HG02571 (cell line): ENCODE data around the gene COL5A1.

ENCODE experiments used
- ATAC-seq: cut with Tn5 transposase; IDR thresholded peaks from one replicate; pipeline ENCODE4 v1.9.1; 2021; ENCODE audit warnings: mild to moderate bottlenecking, moderate library complexity; ENCODE audit not compliant: unreplicated experiment

Gene COL5A1

DNA sequence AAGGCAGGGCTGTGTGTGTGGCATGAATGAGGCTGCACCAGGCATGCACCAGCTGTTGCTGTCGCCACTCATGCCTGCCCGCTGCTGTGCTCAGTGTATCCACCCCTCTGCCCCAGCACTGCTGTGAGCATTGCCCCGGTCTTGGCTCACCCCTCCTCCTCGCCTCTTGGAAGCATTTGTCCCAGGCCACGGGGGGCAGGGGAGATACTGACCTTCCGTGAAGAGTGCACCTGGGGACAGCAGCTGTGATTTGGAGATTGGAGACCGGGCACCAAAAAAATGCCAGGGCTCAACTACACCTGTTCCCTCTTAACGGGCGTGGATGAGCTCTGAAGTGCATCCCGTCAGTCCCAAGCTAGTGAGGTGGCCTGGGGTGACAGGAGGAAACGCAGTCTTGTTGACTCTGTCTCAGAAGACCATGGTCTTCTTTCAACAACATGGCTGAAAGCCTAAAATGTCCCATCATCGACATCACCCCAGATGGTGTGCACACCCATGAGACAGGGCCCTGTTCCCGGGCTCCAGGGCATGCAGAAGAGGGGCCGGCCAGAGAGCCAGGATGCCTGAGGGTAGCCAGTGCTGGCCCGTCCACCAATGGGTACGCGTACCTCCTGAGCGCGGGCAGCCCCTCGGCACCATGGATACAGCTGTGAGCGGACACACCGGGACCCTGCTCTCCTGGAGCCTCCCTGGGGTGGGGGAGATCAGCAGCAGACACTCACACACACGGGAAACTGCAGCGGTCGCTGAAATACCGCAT, 115.8 kb downstream of the COL5A1 start:
- ATAC-seq: no peak

DNA sequence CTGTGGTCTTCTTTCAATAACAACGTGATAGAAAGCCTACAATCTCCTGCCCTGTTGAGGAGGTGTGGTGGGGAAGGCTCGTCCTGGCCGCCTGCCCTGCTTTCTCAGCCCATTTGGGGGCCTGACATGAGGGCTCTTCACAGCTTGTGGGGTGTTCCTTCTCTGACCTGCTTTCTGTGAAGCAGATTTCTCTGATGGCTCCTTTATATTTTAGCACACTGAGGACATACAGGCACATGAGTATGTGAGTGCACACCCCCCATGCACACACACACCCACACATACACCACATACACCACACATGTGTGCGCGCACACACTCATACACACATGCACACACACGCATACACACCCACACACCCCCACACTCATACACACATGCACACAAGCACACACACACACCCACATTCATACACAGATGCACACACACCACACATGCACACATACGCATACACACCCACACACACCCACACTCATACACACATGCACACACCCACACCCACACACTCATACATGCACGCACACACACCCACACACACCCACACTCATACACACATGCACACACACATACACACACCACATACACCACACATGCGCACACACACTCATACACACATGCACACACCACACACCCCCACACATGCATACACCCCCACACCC, 117.5 kb downstream of the COL5A1 start:
- ATAC-seq: no peak

DNA sequence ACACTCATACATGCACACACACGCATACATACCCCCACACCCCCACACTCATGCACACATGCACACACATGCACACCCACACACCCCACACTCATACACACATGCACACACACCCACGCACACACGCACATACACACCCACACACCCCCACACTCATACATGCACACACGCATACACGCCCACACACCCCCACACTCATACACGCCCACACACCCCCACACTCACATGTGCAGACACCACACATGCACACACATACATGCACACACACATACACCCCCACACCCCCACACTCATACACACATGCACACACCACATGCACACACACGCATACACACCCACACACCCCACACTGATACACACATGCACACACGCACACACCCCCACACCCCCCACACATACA, 118.3 kb downstream of the COL5A1 start:
- no peak for ATAC-seq

DNA sequence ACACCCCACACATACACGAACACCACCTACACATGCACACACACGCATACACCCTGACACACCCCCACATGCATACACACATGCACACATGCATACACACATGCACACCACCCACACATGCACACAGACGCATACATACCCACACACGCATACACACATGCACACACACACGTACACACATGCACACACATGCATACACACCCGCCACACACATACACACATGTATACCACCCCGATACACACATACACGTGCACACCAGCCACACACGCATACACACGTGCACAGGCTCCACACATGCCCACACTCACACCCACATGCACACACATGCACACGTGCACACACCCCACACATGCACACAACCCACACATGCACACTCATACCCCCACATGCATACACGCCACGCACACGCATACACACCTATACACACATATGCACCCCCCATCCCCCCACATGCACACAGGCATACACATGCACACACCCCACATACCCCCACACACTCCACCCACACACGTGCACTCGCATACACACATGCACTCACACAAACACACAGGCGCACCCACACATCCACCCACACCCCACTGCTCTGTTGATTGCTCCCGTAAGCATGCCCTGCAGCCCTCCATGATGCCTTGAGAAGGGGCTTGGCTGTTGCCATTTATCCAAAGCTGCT, 119.3 kb downstream of the COL5A1 start:
- no peak for ATAC-seq

DNA sequence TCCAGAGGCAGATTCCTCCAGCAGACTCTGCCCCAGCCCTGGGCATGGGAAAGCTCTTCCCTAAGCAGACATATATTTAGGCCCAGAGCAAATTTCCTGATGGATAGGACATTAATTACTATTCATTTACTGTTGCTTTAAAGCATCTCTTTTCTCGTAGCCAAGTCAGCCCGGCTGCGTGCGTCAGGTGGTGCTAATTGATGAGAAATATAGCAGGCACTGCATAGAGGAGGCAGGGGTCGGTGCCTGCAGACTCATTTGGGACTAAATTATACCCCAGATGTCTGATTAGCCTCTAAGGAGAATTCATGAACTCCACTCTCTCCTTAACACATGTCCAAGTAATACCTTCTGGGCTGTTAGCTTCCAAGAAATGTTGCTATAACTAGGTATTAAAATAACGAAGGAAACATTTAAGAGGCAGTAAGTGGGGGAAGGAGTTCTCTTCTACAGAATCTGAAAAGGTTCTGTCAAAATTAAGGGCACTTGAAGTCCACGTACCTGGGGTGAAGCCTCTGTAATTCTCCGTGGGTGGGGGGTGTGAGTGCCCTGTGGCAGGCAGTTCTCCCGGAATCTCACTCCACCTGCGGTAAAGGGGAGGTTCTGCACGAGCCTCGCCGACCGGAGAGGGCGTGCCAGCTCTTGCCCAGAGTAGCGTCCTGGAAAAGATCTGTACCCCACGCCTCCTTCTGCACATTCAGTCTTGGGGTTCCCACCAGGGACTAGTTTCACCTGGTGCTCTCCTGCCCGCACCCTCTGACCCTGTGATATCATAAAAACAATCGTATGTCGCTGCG, 123.1 kb downstream of the COL5A1 start:
- ATAC-seq: no peak

DNA sequence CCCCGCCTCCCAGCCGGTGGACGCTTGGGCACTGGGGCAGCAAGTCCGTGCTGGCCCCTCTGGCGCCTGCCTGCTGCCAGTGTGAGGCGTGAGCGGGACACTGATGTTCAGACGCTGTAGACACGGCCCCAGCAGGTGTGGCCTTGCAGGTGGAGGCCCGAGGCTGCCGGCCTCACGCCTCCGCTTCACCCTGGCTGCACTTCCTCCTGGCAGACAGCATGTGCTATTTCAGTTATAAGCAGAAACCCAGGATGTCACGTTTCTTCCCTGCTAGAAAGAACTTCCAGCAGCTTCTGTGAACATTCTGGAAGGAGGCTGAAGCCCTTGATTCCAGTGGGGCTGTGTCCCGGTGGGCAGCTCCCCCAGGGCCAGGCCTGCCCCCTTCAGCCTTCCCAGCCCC, 124.2 kb downstream of the COL5A1 start:
- no peak for ATAC-seq

DNA sequence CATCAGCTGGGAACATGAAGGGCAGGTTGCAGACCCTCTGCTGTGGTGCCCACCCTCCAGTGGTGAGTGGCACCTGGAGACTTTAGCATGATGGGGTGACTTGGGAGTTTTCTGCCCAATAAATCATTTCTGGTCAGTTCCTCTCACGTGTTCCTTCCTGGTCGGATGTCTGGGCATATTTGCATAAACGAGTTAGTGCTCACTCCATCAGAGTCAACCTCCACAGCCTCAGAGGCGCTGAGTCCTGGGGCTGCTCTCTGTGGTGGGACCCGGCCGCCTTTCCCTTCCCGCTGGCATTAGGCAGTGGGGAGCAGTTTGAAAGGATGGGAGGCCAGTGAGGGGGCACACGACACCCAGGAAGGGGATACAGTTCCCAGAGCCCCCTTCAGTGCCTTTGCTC, 125.0 kb downstream of the COL5A1 start:
- ATAC-seq: no peak

DNA sequence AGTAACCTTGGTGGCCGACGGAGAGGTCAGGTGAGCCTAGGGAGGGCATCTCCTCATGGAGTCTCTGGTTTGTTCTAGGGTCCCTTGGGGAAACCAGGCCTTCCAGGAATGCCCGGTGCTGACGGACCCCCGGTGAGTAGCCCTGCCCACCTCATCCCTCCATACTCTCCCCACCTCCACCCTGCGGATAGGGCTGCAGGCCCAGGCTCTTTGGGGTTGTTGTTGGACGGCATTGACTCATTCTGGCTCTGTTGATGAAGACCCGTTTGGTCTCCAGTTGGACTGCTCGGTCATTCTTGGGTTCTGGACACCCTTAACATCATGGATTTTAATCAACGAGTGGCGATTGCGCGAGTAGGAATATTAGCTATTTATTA, 126.7 kb downstream of the COL5A1 start:
- ATAC-seq: no peak

DNA sequence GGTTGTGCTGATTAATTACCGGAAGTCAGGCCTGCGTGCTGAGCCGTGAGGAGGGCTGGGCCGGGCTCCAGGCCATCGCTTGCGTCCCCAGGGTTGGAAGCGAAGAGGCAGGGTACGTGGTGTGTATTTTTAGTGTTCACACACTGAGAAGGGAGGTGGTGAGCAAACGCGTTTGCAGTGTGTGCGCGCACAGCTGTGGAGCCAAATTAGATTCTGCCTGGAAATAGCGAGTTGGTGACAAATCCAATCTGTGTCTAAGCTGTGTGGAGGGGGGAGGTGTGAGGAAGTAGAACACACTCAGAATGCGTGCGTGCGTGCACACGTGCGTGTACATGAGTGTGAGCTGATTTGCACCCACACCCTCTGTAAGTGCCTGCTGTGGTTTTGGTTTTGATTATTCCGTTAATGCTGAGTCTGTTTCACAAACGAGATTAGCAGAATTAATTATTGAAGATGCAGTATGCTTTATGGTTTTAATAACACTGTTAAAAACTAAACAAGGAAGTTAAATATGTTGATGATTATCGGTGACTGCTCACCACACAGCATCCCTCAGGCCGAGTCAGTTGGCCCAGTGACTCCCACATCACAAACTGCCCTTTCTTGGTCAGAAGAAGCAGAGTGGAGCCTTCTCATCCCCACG, 127.2 kb downstream of the COL5A1 start:
- no peak for ATAC-seq

DNA sequence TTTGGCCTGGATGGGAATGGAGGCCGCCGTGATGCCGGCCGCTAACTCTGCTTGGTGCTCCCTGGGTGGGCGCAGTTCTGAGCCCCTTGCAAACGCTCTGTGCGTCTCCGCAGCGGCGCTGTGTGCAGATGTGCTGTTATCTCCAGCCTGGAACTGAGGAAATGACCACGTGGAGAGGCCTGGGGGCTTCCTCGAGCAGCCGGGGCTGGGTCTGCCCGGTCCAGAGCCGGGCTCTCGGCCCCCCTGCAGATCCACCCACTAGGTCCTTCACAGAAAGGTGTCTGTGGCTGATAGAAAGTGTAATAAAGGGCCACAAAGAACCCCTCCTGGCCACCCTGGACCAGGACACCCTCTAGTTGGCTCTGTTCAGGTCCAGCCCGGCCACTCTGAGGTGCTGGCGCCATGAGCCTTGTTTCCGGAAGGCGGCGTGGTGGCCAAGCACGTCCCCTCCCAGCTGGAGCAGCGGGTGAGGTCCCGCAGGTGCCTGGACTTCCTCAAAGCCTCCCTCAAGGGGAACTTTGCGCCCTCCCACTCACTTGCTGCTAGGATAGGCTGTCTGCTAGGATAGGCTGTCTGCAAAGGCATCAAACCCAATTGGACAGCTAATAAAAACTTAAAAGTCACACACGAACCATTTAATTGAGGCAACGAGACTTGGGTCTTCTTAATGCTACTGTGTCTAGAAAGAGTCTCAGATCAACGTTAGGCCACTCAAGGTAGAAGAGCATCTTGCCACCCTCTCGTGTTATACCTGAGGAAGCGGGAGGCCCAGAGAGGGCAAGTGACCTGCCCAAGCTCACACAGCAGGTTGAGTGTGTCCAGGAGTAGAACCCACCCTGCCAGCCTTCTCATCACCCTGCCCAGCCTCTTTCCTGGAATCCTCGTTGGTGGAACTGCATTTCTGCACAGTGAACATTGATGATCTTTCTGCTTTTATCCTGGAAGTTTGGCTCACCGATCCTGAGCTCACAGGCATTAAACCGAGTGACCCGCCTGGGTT, 129.7 kb downstream of the COL5A1 start:
- no peak for ATAC-seq

DNA sequence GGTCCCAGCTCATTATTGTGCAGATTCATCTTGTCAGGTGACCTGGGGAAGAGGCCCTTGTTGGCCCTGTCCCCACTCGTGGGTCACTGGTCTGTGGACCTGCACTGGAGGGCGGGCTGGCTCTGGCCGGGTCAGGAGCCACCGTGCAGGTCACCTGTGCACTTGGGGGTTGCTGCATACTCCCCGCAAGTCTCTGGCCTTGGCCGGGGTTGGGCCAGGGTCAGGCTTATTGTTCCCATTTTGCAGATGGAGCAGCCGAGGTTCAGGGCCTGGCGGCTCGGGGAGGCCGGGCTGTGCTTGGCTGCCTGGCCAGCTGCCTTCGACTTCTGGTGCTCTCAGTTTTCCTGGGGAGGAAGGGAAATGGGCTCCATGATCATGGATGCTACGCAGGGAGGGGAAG, 130.7 kb downstream of the COL5A1 start:
- ATAC-seq: no peak

DNA sequence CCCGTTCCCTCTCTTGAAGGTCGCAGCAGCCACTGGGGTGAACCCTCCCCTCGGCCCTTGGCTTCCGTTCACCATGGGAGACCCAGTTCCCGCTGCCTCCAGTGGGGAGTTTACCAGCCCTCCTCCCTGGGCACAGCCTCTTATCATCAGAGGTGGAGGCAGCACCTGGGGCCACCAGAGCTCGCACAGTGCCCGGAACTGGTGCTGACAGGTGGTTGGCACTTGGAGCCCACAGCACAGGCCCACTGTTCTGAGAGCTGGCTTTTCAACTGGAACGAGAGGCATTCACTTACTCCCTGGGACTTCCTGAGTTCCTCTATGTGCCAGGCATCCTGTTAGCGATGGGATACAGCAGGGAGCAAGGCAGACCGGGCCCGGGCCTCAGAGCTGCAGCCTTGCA, 132.2 kb downstream of the COL5A1 start:
- no peak for ATAC-seq

DNA sequence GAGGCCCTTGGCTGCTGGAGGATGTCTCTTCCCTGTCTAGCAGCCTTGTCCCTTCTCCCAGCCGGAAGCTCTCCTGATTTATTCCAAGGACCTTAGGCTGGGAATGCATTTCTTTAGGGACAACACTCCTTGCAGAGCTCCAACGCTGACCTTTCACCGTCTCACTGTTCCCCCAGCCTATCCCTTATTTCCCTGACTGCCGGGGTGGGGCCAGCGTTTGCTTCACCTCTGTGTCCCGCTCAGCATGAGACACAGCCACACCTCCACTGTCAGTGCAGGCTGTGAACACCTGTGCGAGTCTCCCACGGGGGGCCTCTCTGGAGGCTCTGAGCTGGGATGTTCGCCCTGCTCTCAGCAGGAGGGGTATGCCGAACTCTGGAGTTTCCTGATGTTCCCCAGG, 132.8 kb downstream of the COL5A1 start:
- no peak for ATAC-seq

DNA sequence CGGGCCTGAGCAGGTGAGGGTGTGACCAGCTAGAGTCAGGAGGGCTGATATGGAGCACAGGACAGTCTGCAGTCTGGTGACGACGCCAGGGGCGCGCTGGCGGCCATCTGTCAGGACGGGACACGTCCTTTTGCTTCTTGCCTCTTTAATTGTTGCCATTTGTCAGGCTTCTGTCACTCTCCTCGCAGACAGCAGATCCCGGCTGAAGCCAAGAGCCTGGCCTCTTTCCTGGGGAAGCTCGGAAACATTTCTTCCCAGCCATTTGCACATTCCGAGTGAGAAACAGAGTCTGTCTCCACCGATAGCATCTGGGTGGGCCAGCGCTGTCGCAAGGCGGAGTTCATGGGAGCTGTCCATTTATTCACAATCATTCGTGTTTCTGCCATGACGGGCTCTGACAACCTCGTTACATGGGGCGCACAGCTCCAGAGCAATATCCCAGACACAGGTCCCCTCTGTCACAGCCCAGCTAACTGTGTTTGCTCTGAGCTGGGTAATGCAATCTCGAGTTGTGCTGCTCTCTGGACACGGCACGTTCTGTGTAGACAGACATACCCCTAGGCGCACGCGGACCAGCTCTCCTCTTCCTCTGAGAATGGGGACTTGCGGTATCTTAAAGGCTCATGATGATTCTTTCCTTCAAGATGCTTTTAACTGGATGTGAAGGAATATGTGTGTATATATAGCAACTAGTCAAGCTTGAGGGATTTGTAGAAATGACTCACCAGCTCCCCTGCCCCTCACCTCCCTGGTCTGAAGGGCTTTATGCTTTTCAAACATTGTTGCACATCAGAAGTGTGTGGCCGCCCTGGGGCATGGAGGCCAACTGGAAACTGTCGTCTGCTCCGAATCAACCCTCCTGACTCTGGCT, 133.7 kb downstream of the COL5A1 start:
- ATAC-seq: no peak

DNA sequence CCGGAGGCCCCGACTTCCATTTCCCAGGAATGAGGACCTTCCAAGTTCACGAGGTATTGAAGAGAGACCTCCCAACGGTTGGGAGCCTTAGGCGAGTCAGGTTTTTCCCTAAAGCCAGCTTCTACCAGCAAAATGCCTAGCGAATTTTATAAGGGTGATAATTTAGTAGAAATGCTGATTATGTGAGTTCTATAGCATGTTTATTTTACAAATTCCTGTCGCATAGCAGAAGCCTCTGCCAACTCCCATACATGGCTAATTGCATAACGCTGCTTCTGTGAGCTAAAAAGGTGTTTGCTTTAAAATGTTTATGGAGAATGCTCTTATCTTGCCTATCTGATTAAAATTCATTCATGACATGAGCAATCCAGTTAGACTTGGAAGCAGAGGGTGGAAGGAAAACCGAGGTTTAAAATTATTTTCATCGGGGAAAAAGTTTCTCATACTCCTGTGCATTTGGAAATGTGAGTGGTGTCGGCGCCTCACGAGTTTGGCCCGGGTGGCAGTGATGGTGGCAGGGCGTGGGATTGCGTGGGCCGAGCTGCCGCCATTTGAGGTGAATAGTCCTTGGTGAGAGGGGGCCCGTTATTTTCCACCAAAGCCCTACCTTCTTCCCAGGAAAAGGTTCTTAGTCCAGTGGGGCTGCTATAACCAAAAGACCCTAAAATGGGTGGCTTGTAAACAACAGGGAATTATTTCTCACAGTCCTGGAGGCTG, 134.6 kb downstream of the COL5A1 start:
- no peak for ATAC-seq

DNA sequence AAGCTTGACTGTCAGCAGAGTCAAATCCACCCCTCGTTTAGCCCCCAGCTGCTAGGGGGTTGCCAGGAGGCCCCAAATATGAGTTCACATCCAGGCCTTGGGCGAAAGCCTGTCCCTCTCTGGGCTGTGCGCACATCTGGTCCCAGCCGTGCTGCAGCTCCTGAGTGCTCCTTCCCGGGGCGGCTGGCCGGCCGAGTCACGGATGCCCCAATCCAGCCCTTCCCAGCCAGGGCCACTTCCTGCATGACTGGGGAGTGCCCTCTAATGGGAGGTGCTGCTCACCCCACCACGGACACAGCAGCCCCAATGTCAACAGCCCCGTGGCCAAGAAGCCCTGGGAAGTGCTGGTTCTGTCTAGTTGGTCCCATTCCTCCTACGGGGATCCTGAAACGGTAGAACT, 135.6 kb downstream of the COL5A1 start:
- no peak for ATAC-seq

DNA sequence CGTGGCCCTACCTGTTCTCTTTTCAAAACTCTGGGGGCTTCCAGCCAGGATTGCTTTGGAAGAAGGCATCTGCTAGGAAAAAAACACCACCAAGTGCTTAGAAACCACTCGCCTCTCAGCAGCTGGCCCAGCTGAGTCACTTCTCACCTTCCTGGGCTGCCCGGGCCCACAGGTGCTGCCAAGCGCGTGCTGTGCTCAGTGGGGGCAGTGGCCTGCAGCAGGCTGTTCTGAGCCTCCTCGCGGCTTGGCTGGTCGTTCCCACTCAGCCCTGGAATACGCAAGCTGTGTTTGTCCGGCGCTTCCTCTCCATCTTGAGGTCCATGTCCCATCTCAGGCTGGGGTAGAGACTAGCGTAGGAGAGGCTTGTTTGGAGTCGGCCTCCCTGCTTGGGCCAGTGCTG, 136.6 kb downstream of the COL5A1 start:
- no peak for ATAC-seq

DNA sequence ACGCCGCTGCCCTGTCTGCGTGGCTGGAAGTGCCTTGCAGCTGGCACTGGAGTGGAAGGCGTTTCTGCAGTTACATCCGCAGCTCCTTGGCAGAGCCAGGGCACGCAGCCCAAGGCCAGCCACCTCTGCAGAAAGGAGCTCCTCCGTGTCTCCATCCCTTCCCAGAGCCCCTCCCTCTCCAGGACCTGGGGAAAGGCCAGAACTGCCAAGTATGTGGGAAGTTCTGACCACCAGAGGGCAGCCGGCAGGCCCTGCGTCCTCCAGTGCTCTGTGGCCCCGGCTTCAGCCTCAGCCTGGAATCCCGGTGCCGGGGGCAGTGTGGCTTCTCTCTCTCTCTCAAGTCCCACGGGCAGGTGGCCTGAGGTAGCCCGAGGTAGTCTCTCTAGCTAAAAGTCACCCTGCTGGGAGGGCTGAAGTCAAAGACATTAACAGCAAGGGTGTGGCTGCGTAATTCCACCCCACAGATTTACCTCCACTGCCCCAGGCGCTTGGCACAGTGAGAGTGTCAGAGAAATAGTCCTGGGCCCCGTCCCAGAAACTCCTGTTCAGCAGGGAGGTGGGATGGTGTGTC, 137.3 kb downstream of the COL5A1 start:
- ATAC-seq: no peak
